ENCODE data around the gene MBNL1.

DNA sequence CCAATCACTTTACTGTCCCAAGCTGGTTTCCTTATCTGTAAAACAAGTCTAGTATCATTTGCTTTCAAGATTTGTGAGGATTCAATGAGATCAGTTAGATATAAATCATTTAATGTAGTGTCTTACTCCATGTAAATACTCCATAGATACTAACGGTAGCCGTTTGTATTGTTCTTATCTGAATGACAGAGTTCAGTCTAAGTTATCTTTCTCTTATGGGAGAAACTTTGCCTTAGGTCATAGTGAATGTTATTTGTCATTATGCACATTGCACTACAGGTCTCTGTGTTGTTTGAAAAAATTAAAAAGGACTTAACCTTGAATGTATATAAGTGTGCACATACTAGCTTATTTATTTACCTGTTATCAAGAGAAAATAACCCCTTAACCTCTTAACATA lies 44.7 kb downstream of the MBNL1 start:
- TF ChIP-seq, protein P1, sequence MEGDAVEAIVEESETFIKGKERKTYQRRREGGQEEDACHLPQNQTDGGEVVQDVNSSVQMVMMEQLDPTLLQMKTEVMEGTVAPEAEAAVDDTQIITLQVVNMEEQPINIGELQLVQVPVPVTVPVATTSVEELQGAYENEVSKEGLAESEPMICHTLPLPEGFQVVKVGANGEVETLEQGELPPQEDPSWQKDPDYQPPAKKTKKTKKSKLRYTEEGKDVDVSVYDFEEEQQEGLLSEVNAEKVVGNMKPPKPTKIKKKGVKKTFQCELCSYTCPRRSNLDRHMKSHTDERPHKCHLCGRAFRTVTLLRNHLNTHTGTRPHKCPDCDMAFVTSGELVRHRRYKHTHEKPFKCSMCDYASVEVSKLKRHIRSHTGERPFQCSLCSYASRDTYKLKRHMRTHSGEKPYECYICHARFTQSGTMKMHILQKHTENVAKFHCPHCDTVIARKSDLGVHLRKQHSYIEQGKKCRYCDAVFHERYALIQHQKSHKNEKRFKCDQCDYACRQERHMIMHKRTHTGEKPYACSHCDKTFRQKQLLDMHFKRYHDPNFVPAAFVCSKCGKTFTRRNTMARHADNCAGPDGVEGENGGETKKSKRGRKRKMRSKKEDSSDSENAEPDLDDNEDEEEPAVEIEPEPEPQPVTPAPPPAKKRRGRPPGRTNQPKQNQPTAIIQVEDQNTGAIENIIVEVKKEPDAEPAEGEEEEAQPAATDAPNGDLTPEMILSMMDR (conservative IDR thresholded peaks at IDR 0.05; ENCODE audit: low read depth, low read length): no peak
- no peak for TF ChIP-seq CEBPB (IDR thresholded peaks at IDR 0.05; ENCODE audit: low read depth, low read length)
- no peak for TF ChIP-seq MAFK (IDR thresholded peaks at IDR 0.05; ENCODE audit: low read depth, low read length)
